SK-N-SH (cell line): ENCODE results near the gene GPER1. TPM values are rescaled to one million over a fixed set of nuclear protein-coding genes. Genes with fewer than 3 reads are reported as not detected.
"Not testable (repeated sequence)": the region's sequence is repeated elsewhere in the genome, so short reads cannot be mapped to it uniquely, and the experiment has no call there.

Experiments
- CTCF ChIA-PET: fragments of 300-600, 350-600 bp; formaldehyde crosslinking; extraction: SDS; loops from one replicate; lab custom pipeline; 2021; lab: Yijun Ruan, JAX
- POLR2A ChIA-PET: fragments of 350-600 bp; sonication (Branson Sonifier 250); formaldehyde crosslinking; extraction: SDS; loops from one replicate; lab custom pipeline; 2020; ENCODE audit warnings: antibody characterized with exemption, inconsistent platforms; lab: Yijun Ruan, JAX
- DNase-seq: peaks from one replicate; pipeline ENCODE4 v3.0.0; 2012
- H2AFZ ChIP-seq: fragments of 200-600 bp; sonication (generic); 2 replicates; pipeline ENCODE4 v1.8.1; 2016; ENCODE audit warnings: antibody characterized with exemption, mild to moderate bottlenecking, low read depth
- H3F3A ChIP-seq: fragments of 200-600 bp; sonication (generic); replicated peaks from 2 replicates; pipeline ENCODE3; 2016; ENCODE audit warnings: antibody characterized with exemption, mild to moderate bottlenecking; ENCODE audit not compliant: insufficient read depth
- H3K27ac ChIP-seq, 2 experiments: fragments of 200-500 bp in 1 of 2; fragments of 200-600 bp in 1 of 2; sonication (Bioruptor generic) in 1 of 2; sonication (generic), shearing (Covaris generic) in 1 of 2; 2 replicates each; pipeline versions ENCODE4 v1.5.1 to v1.6.1; 2014 to 2016; ENCODE audit warnings: low read depth in 2 of 2, inconsistent platforms in 1 of 2, low read length in 1 of 2, mild to moderate bottlenecking in 1 of 2, mixed read lengths in 1 of 2
- H3K27me3 ChIP-seq: fragments of 200-600 bp; sonication (generic), shearing (Covaris generic); 2 replicates; pipeline ENCODE4 v1.6.1; 2016; ENCODE audit warnings: mixed run types; ENCODE audit not compliant: insufficient read depth
- H3K36me3 ChIP-seq, 2 experiments: fragments of 200-500 bp in 1 of 2; fragments of 200-600 bp in 1 of 2; sonication (Bioruptor generic) in 1 of 2; sonication (generic) in 1 of 2; replicated peaks in 1 of 2; 2 replicates each; pipeline versions ENCODE3 to v1.5.1; 2014 to 2016; ENCODE audit warnings: low read length in 1 of 2, mild to moderate bottlenecking in 1 of 2; ENCODE audit not compliant: insufficient read depth in 2 of 2, control insufficient read depth in 1 of 2
- H3K4me1 ChIP-seq, 2 experiments: fragments of 200-500 bp in 1 of 2; fragments of 200-600 bp in 1 of 2; sonication (Bioruptor generic) in 1 of 2; sonication (generic), shearing (Covaris generic) in 1 of 2; 2 replicates each; pipeline versions ENCODE4 v1.5.1 to v1.6.1; 2014 to 2016; ENCODE audit warnings: low read depth in 1 of 2, low read length in 1 of 2, mixed run types in 1 of 2; ENCODE audit not compliant: insufficient read depth in 2 of 2, control insufficient read depth in 1 of 2
- H3K4me2 ChIP-seq: fragments of 200-600 bp; sonication (generic), shearing (Covaris generic); 2 replicates; pipeline ENCODE4 v1.6.1; 2017; ENCODE audit warnings: mixed run types
- H3K4me3 ChIP-seq, 2 experiments: fragments of 200-500 bp in 1 of 2; fragments of 200-600 bp in 1 of 2; sonication (Bioruptor generic) in 1 of 2; sonication (generic), shearing (Covaris generic) in 1 of 2; 2 replicates each; pipeline versions ENCODE4 v1.5.1 to v1.8.1; 2014 to 2016; ENCODE audit warnings: low read depth in 2 of 2, inconsistent platforms in 1 of 2, low read length in 1 of 2, mild to moderate bottlenecking in 1 of 2, mixed read lengths in 1 of 2, moderate library complexity in 1 of 2
- H3K79me2 ChIP-seq: fragments of 200-600 bp; sonication (generic); 2 replicates; pipeline ENCODE4 v1.8.1; 2017; ENCODE audit warnings: mild to moderate bottlenecking; ENCODE audit not compliant: insufficient read depth
- H3K9ac ChIP-seq: fragments of 200-600 bp; sonication (generic); 2 replicates; pipeline ENCODE4 v1.6.1; 2017; ENCODE audit warnings: mixed run types
- H3K9me2 ChIP-seq: fragments of 200-600 bp; sonication (generic); 2 replicates; pipeline ENCODE4 v1.6.1; 2017; ENCODE audit warnings: mixed run types
- H3K9me3 ChIP-seq: fragments of 200-600 bp; sonication (generic); 2 replicates; pipeline ENCODE4 v1.6.1; 2017; ENCODE audit warnings: mixed run types, mild to moderate bottlenecking, moderate library complexity
- H4K20me1 ChIP-seq: fragments of 200-600 bp; sonication (generic); 2 replicates; pipeline ENCODE4 v1.6.1; 2017; ENCODE audit warnings: mild to moderate bottlenecking, mixed run types; ENCODE audit not compliant: insufficient read depth
- CHD2 ChIP-seq: fragments of 150-350 bp; IDR thresholded peaks from 2 replicates; pipeline ENCODE4 v1.6.1; 2018; ENCODE audit warnings: low read length; ENCODE audit not compliant: partially characterized antibody
- EP300 ChIP-seq, 2 experiments: IDR thresholded peaks; 2 replicates each; pipeline versions ENCODE4 v1.4.0 to v1.6.1; 2012; ENCODE audit warnings: borderline replicate concordance in 1 of 2, low read depth in 1 of 2, low read length in 1 of 2
- EZH2phosphoT487 ChIP-seq: fragments of 200-600 bp; sonication (generic); IDR thresholded peaks from 2 replicates; pipeline ENCODE4 v1.6.1; 2017; ENCODE audit warnings: low read depth, mixed run types, mild to moderate bottlenecking, antibody characterized with exemption, moderate library complexity, borderline replicate concordance
- JUND ChIP-seq: IDR thresholded peaks from 2 replicates; pipeline ENCODE4 v1.4.0; 2012
- MXI1 ChIP-seq: IDR thresholded peaks from 2 replicates; pipeline ENCODE4 v1.6.1; 2012; ENCODE audit warnings: mild to moderate bottlenecking, low read depth, low read length, improper control_type of control experiment
- NRF1 ChIP-seq: IDR thresholded peaks from 2 replicates; pipeline ENCODE4 v1.6.1; 2012; ENCODE audit warnings: low read depth, mild to moderate bottlenecking, low read length
- RAD21 ChIP-seq: IDR thresholded peaks from 2 replicates; pipeline ENCODE4 v1.6.1; 2012; ENCODE audit warnings: mild to moderate bottlenecking, low read length
- RXRA ChIP-seq: IDR thresholded peaks from 2 replicates; pipeline ENCODE4 v1.4.0; 2012; ENCODE audit warnings: low read depth, mild to moderate bottlenecking, borderline replicate concordance
- TCF12 ChIP-seq: IDR thresholded peaks from 2 replicates; pipeline ENCODE4 v1.4.0; 2012
- WGBS: methylation state at CpG from one replicate; pipeline ENCODE4 v1.1.6; 2017; ENCODE audit warnings: low lambda C conversion rate; 5-methylcytosine and 5-hydroxymethylcytosine counted together
- polyA plus RNA-seq, 3 experiments: library from polyadenylated mRNA; depleted of rRNA; stranded (reverse); fragments of >200 nt; gene quantifications; 2 replicates each; pipeline ENCODE4 v1.2.3, GENCODE V29; 2012
- TF ChIP-seq, protein P1 (sequence below): IDR thresholded peaks from 2 replicates; pipeline ENCODE4 v1.4.0; 2012; ENCODE audit warnings: low read depth, borderline replicate concordance

GPER1 gene
- polyA plus RNA-seq, 1 of the 3 experiments (the other 2 are of a cell fraction): 6.4 TPM

DNA sequence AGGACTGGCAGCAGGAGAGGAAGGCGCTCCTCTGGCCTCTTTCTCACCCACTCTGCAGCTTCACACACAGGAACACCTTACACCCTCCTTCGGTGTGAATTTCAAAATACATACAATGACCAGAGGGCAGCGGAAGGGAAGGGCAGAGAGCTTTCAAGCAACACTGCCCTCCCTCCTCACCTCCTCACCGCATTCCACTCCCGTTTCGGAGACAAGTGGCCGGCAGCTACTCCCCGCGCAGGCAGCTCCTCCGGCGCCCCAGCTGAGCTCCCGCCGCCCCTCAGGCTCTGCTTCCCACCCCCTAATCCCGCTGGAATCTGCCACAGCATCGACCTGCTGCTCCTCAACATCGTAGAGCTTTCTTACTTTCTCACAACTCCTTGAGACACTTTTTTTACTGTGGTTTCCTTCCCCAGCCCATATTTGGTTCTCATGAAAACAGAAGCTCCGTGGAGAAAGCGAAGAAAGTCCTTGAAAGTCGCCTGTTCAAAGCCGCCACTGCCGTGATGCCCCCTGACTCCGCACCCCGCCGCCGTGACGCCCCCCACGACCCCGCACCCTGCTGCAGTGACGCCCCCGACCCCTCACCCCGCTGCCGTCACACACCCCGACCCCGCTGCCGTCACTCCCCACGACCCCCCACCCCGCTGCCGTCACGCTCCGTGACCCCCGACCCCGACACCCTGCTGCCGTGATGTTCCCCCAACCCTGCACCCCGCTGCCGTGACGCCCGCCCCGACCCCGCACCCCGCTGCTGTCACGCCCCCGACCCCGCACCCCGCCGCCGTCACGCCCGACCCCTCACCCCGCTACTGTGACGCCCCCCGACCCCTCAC is 14.6 kb upstream of the GPER1 start:
- H3K4me2 ChIP-seq: no peak overlapping the region
- H2AFZ ChIP-seq: no peak overlapping the region
- no peaks in the 10 kb centered on the region for H3K36me3 ChIP-seq
- no peak overlapping the region for H3K9ac ChIP-seq
- no peak overlapping the region for H3K27ac ChIP-seq
- CTCF ChIA-PET: interaction anchor here (0.9 to 3.3 kb wide), 4 partner anchors 14 to 80 kb away, joined by 3 to 41 read pairs (median 12); partner anchors contain the start of genes GPER1 and GPR146
- DNase-seq: no peak
- no peak overlapping the region for H3K4me3 ChIP-seq
- H3K79me2 ChIP-seq: no peaks in the 10 kb centered on the region
- POLR2A ChIA-PET: no interaction called here
- H3K27me3 ChIP-seq: no peaks in the 10 kb centered on the region
- H4K20me1 ChIP-seq: peaks cover 11% of the 10 kb centered on the region; the same call in 1 of the 2 replicates
- TF ChIP-seq JUND (no peak), RAD21 (no peak), EZH2phosphoT487 (no peak), MXI1 (no peak), TCF12 (no peak)
- TF ChIP-seq, all 33 proteins: peak for 0
- no peaks in the 10 kb centered on the region for H3K4me1 ChIP-seq
- WGBS: 95% methylated on average over 61 of the region's 61 CpGs
- H3K9me3 ChIP-seq: no peaks in the 10 kb centered on the region
- no peaks in the 10 kb centered on the region for H3K9me2 ChIP-seq
- peaks cover 8% of the 10 kb centered on the region for H3F3A ChIP-seq

DNA sequence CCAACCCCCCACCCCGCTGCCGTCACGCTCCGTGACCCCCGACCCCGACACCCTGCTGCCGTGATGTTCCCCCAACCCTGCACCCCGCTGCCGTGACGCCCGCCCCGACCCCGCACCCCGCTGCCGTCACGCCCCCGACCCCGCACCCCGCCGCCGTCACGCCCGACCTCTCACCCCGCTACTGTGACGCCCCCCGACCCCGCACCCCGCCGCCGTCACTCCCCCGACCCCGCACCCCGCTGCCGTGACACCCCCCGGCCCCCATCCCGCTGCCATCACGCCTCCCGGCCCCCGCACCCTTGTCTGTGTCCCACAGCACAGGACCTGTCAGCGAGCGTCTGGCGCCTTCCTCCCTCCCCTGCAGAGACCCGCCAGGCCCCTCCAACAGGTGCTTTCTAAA is 13.9 kb upstream of the GPER1 start:
- H3K79me2 ChIP-seq, H3K4me2 ChIP-seq, H3K9ac ChIP-seq, H3K4me1 ChIP-seq, H3K9me3 ChIP-seq, H2AFZ ChIP-seq, H3F3A ChIP-seq, H3K4me3 ChIP-seq, H3K36me3 ChIP-seq, H3K27ac ChIP-seq, POLR2A ChIA-PET, DNase-seq, H3K9me2 ChIP-seq, H3K27me3 ChIP-seq: not testable (repeated sequence)
- CTCF ChIA-PET: interaction anchor here (1.1 to 10.2 kb wide), 6 partner anchors 8 to 110 kb away, joined by 4 to 126 read pairs (median 18); partner anchors contain the start of genes GPER1 and GPR146
- H4K20me1 ChIP-seq: peaks cover 11% of the 10 kb centered on the region; the same call in 1 of the 2 replicates
- 97% methylated on average over 43 of the region's 43 CpGs for WGBS

DNA sequence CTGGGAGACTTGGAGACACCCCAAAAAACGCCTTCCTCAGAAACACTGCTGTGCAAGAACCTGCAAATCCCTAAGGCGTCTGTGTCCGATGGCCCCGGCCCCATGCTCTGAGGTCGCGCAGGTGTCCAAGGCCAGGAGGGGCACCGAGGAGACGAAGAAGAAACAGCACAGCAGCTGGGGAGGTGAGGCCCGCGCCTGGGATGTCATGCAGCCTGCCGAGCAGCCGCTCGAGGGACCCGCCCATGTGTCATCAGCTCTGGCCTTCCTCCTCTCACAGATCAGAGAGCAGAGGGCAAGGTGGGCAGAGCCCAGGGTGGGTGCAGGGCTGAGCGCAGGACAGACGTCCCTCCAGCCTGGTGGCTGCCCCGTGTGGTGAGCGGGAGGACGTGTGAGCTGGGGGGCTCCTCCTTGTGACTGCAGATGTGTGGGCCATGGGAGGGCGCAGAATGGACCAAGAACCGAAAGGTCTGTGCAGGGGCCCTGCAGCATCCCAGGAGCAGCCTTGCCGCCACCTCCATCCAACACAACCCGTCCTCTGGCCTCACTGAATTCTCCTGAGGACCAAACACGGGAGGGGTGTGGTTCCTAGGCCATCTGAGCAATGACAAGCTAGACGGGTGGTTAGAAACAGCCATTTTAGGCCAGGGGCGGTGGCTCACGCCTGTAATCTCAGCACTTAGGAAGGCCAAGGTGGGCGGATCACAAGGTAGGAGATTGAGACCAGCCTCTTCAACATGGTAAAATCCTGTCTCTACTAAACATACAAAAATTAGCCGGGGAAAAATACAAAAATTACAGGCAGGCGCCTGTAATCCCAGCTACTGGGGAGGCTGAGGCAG is 13.1 kb upstream of the GPER1 start:
- CTCF ChIA-PET: interaction anchor here (0.7 to 10.2 kb wide), 11 partner anchors 9 to 109 kb away, joined by 3 to 126 read pairs (median 4); partner anchors contain the start of genes GPER1 and GPR146
- Histone ChIP-seq H3F3A (peaks cover 8% of the 10 kb centered on the region), H3K9ac (no peak overlapping the region), H3K4me1 (no peaks in the 10 kb centered on the region), H3K27me3 (no peaks in the 10 kb centered on the region), H3K4me3 (no peak overlapping the region), H3K79me2 (no peaks in the 10 kb centered on the region), H2AFZ (no peak overlapping the region), H3K27ac (no peak overlapping the region), H3K4me2 (no peak overlapping the region), H3K36me3 (no peaks in the 10 kb centered on the region), H3K9me3 (no peaks in the 10 kb centered on the region), H4K20me1 (peaks cover 11% of the 10 kb centered on the region; the same call in 1 of the 2 replicates), H3K9me2 (no peaks in the 10 kb centered on the region)
- no peak for DNase-seq
- TF ChIP-seq, protein P1, sequence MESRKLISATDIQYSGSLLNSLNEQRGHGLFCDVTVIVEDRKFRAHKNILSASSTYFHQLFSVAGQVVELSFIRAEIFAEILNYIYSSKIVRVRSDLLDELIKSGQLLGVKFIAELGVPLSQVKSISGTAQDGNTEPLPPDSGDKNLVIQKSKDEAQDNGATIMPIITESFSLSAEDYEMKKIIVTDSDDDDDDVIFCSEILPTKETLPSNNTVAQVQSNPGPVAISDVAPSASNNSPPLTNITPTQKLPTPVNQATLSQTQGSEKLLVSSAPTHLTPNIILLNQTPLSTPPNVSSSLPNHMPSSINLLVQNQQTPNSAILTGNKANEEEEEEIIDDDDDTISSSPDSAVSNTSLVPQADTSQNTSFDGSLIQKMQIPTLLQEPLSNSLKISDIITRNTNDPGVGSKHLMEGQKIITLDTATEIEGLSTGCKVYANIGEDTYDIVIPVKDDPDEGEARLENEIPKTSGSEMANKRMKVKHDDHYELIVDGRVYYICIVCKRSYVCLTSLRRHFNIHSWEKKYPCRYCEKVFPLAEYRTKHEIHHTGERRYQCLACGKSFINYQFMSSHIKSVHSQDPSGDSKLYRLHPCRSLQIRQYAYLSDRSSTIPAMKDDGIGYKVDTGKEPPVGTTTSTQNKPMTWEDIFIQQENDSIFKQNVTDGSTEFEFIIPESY: no peak
- TF ChIP-seq CHD2 (no peak), RAD21 (no peak), EP300 (IDR thresholded peaks at IDR 0.05; ENCODE audit: borderline replicate concordance in 1 of 2, low read depth in 1 of 2, low read length in 1 of 2) (no peak), EZH2phosphoT487 (no peak), RXRA (no peak), NRF1 (no peak)
- POLR2A ChIA-PET: no interaction called here
- 95% methylated on average over 28 of the region's 30 CpGs for WGBS
